HUDEP-2 (cell line): ENCODE results near the gene HACE1.
"Not testable (repeated sequence)": the region's sequence is repeated elsewhere in the genome, so short reads cannot be mapped to it uniquely, and the experiment has no call there.

Experiments
- DNase-seq, 76 experiments: peaks; one replicate each; lab custom pipeline; 2025; ENCODE audit not compliant: unreplicated experiment in 76 of 76; lab: John Stamatoyannopoulos, UW

HACE1 gene

GRCh38 chr6:104739124-104739523 lies 120.6 kb downstream of the HACE1 start:
- not testable (repeated sequence) for DNase-seq

GRCh38 chr6:104737567-104737966 lies 122.2 kb downstream of the HACE1 start:
- not testable (repeated sequence) for DNase-seq

- DNase-seq = no peak
Observed at GRCh38 chr6:104736545-104736944, 123.2 kb downstream of the HACE1 start.

GRCh38 chr6:104730450-104730849 lies 129.3 kb downstream of the HACE1 start:
- DNase-seq = no peak

- DNase-seq = no peak
Observed at GRCh38 chr6:104729433-104729832, 130.3 kb downstream of the HACE1 start.

GRCh38 chr6:104728448-104728847 lies 131.3 kb downstream of the HACE1 start:
- no peak for DNase-seq

GRCh38 chr6:104718672-104719071 lies 141.0 kb downstream of the HACE1 start:
- DNase-seq = no peak

GRCh38 chr6:104716858-104717257 lies 142.9 kb downstream of the HACE1 start:
- no peak for DNase-seq

GRCh38 chr6:104714796-104715195 lies 144.9 kb downstream of the HACE1 start:
- no peak for DNase-seq

- DNase-seq = no peak
Observed at GRCh38 chr6:104713982-104714381, 145.7 kb downstream of the HACE1 start.

GRCh38 chr6:104711371-104711770 lies 148.3 kb downstream of the HACE1 start:
- no peak for DNase-seq

- no peak for DNase-seq
Observed at GRCh38 chr6:104710543-104711335, 149.0 kb downstream of the HACE1 start.

- DNase-seq = no peak
Observed at GRCh38 chr6:104705916-104706442, 153.7 kb downstream of the HACE1 start.

GRCh38 chr6:104705095-104705707 lies 154.5 kb downstream of the HACE1 start:
- DNase-seq = peak in 2 of 76 experiments; percentile 15 to 22

- no peak for DNase-seq
Observed at GRCh38 chr6:104704191-104704590, 155.5 kb downstream of the HACE1 start.

- DNase-seq = no peak
Observed at GRCh38 chr6:104702126-104702841, 157.4 kb downstream of the HACE1 start.

- DNase-seq = no peak
Observed at GRCh38 chr6:104700371-104701185, 159.1 kb downstream of the HACE1 start.

GRCh38 chr6:104699593-104700329 lies 160.0 kb downstream of the HACE1 start:
- no peak for DNase-seq

- no peak for DNase-seq
Observed at GRCh38 chr6:104698979-104699378, 160.7 kb downstream of the HACE1 start.

- DNase-seq = no peak
Observed at GRCh38 chr6:104692008-104692407, 167.7 kb downstream of the HACE1 start.
